ENCODE results near the gene CACNG6.
"Not testable (repeated sequence)": the region's sequence is repeated elsewhere in the genome, so short reads cannot be mapped to it uniquely, and the experiment has no call there.

CACNG6 gene

GRCh38 chr19:54002495-54003315 is 11.3 kb downstream of the CACNG6 start:
- DNase-seq: no peak

- no peak for DNase-seq
Measured at GRCh38 chr19:54009440-54009839, 18.0 kb downstream of the CACNG6 start.

GRCh38 chr19:54010474-54010873 is 19.0 kb downstream of the CACNG6 start:
- DNase-seq: no peak

GRCh38 chr19:54011507-54012211 is 20.2 kb downstream of the CACNG6 start:
- no peak for DNase-seq

- no peak for DNase-seq
Measured at GRCh38 chr19:54013866-54014265, 22.4 kb downstream of the CACNG6 start.

- no peak for DNase-seq
Measured at GRCh38 chr19:54014920-54015560, 23.6 kb downstream of the CACNG6 start.

- no peak for DNase-seq
Measured at GRCh38 chr19:54017261-54017660, 25.8 kb downstream of the CACNG6 start.

GRCh38 chr19:54021363-54021762 is 29.9 kb downstream of the CACNG6 start:
- DNase-seq: no peak

GRCh38 chr19:54021932-54022331 is 30.5 kb downstream of the CACNG6 start:
- DNase-seq: no peak

GRCh38 chr19:54023191-54023590 is 31.8 kb downstream of the CACNG6 start:
- no peak for DNase-seq

- no peak for DNase-seq
Measured at GRCh38 chr19:54024660-54025059, 33.2 kb downstream of the CACNG6 start.

- no peak for DNase-seq
Measured at GRCh38 chr19:54026656-54027055, 35.2 kb downstream of the CACNG6 start.

- no peak for DNase-seq
Measured at GRCh38 chr19:54029301-54029700, 37.9 kb downstream of the CACNG6 start.

GRCh38 chr19:54029930-54030490 is 38.6 kb downstream of the CACNG6 start:
- DNase-seq: no peak

- DNase-seq: no peak
Measured at GRCh38 chr19:54030895-54031586, 39.6 kb downstream of the CACNG6 start.

GRCh38 chr19:54035215-54036178 is 44.1 kb downstream of the CACNG6 start:
- no peak for DNase-seq

- DNase-seq: not testable (repeated sequence)
Measured at GRCh38 chr19:54036542-54036941, 45.1 kb downstream of the CACNG6 start.

GRCh38 chr19:54040003-54040402 is 48.6 kb downstream of the CACNG6 start:
- no peak for DNase-seq

GRCh38 chr19:54041969-54042606 is 50.7 kb downstream of the CACNG6 start:
- DNase-seq: peak; percentile 41

GRCh38 chr19:54042989-54043388 is 51.6 kb downstream of the CACNG6 start:
- DNase-seq: no peak

GRCh38 chr19:54045771-54046170 is 54.3 kb downstream of the CACNG6 start:
- no peak for DNase-seq
